BJ (cell line): ENCODE results near the gene CCDC183. TPM values are rescaled to one million over a fixed set of nuclear protein-coding genes. Genes with fewer than 3 reads are reported as not detected.

ENCODE experiments used
- CTCF ChIA-PET: fragments of 350-600 bp; formaldehyde crosslinking; extraction: SDS; loops from one replicate; lab custom pipeline; 2021; ENCODE audit warnings: antibody characterized with exemption, inconsistent platforms; lab: Yijun Ruan, JAX
- POLR2A ChIA-PET: fragments of 300-600 bp; sonication (Branson Sonifier 250); formaldehyde crosslinking; extraction: SDS; loops from one replicate; lab custom pipeline; 2021; ENCODE audit warnings: antibody characterized with exemption; lab: Charles Lee
- DNase-seq: peaks from one replicate; pipeline ENCODE4 v3.0.0-alpha.2; 2011; ENCODE audit warnings: low read depth
- H3K27me3 ChIP-seq: 2 replicates; pipeline ENCODE4 v1.6.0; 2011; ENCODE audit warnings: low read length; ENCODE audit not compliant: control insufficient read depth, insufficient read depth
- H3K36me3 ChIP-seq: 2 replicates; pipeline ENCODE4 v1.5.1; 2011; ENCODE audit warnings: low read length; ENCODE audit not compliant: control insufficient read depth, insufficient read depth
- H3K4me3 ChIP-seq: 2 replicates; pipeline ENCODE4 v1.5.1; 2011; ENCODE audit warnings: low read depth, mild to moderate bottlenecking, control low read depth, low read length
- CTCF ChIP-seq: IDR thresholded peaks from 2 replicates; pipeline ENCODE4 v1.5.1; 2011; ENCODE audit warnings: low read depth, mild to moderate bottlenecking, control low read depth, inconsistent platforms, low read length, moderate library complexity; ENCODE audit not compliant: insufficient read depth
- polyA plus RNA-seq: library from polyadenylated mRNA; depleted of rRNA; stranded (reverse); fragments of >200 nt; gene quantifications from 2 replicates; pipeline ENCODE4 v1.2.3, GENCODE V29; 2011

The CCDC183 gene
- polyA plus RNA-seq, 1 experiment = 0.20 TPM

- CTCF ChIA-PET = interaction anchor here (0.6 to 5.3 kb wide), 3 partner anchors 17 to 135 kb away, joined by 3 to 21 read pairs (median 3); partner anchors contain the start of gene AJM1
- POLR2A ChIA-PET = no interaction called here
These were observed 29.4 kb downstream of the CCDC183 start for GRCh38 chr9:136825295-136826187.

GRCh38 chr9:136826188-136826541, 30.0 kb downstream of the CCDC183 start:
- DNase-seq = no peak
- no peak for TF ChIP-seq CTCF
- no peaks in the 10 kb centered on the region for H3K27me3 ChIP-seq
- no peak overlapping the region for H3K4me3 ChIP-seq
- POLR2A ChIA-PET = no interaction called here
- H3K36me3 ChIP-seq = peaks cover 40% of the 10 kb centered on the region
- CTCF ChIA-PET = interaction anchor here (1.0 to 5.3 kb wide), 3 partner anchors 16 to 38 kb away, joined by 3 to 21 read pairs (median 3); partner anchors contain the start of gene AJM1

More at GRCh38 chr9:136825295-136826187, 29.4 kb downstream of the CCDC183 start:
- no peak for DNase-seq
- no peaks in the 10 kb centered on the region for H3K27me3 ChIP-seq
- no peak overlapping the region for H3K4me3 ChIP-seq
- H3K36me3 ChIP-seq = peaks cover 40% of the 10 kb centered on the region
- no peak for TF ChIP-seq CTCF

- TF ChIP-seq CTCF = no peak
- Histone ChIP-seq H3K27me3 (no peaks in the 10 kb centered on the region), H3K4me3 (no peak overlapping the region), H3K36me3 (peaks cover 45% of the 10 kb centered on the region)
- no peak for DNase-seq
- ChIA-PET CTCF (interaction anchor here (0.7 to 5.3 kb wide), 4 partner anchors 15 to 39 kb away, joined by 3 to 21 read pairs (median 4); partner anchors contain the start of gene AJM1), POLR2A (no interaction called here)
These were observed 30.8 kb downstream of the CCDC183 start for GRCh38 chr9:136826703-136827582.

GRCh38 chr9:136827794-136828473, 31.8 kb downstream of the CCDC183 start:
- CTCF ChIA-PET = interaction anchor here (0.7 to 2.8 kb wide), 2 partner anchors 14 to 36 kb away, joined by 4 to 16 read pairs; partner anchors contain the start of gene AJM1
- TF ChIP-seq CTCF = no peak
- POLR2A ChIA-PET = no interaction called here
- peaks cover 49% of the 10 kb centered on the region for H3K36me3 ChIP-seq
- DNase-seq = no peak
- no peaks in the 10 kb centered on the region for H3K27me3 ChIP-seq
- H3K4me3 ChIP-seq = no peak overlapping the region
